Stimulated activated CD8-positive, alpha-beta memory T cell treated with anti-CD3 and anti-CD28 coated beads, Interleukin-4, amount 100 ng/mL, for 48 hours (primary cell): ENCODE results near the gene SLC25A23.
"Not testable (repeated sequence)": the region's sequence is repeated elsewhere in the genome, so short reads cannot be mapped to it uniquely, and the experiment has no call there.

Source experiments
- DNase-seq: peaks from one replicate; pipeline ENCODE4 v3.0.0-alpha.2; 2020

Gene SLC25A23

DNA sequence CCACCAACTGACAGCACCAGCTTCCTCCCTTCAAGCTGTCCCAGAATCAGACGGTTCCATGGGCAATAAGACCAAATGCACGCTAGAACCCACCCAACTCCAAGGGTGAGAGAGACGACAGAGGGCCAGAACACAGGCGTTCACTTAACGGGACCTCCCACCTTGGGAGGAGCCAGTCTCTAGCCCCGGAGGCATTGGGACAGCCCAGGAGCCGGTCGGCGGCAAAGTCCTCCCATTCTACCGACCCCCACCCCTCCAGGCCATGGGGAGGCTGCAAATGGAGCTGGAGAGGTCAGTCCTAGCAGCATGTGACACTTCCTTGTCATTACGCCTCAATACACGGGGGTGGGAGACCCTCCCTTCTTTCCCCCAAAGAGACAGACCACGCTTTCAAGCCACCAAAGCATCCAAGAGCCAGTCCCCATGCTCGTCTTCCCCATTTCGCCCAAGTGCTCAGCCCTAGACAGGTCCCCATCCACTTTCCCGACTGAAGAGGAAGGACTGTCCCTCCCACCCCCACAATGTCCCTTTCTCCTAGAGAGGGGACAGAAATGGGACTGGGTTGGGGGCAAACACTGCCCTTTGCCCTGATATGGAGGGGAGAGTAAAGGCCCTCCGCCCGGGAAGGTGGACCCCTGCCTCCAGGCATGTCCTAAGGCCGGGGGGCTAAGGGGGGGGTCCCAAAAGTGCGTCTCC, 35.9 kb downstream of the SLC25A23 start:
- peak; percentile 65 for DNase-seq

DNA sequence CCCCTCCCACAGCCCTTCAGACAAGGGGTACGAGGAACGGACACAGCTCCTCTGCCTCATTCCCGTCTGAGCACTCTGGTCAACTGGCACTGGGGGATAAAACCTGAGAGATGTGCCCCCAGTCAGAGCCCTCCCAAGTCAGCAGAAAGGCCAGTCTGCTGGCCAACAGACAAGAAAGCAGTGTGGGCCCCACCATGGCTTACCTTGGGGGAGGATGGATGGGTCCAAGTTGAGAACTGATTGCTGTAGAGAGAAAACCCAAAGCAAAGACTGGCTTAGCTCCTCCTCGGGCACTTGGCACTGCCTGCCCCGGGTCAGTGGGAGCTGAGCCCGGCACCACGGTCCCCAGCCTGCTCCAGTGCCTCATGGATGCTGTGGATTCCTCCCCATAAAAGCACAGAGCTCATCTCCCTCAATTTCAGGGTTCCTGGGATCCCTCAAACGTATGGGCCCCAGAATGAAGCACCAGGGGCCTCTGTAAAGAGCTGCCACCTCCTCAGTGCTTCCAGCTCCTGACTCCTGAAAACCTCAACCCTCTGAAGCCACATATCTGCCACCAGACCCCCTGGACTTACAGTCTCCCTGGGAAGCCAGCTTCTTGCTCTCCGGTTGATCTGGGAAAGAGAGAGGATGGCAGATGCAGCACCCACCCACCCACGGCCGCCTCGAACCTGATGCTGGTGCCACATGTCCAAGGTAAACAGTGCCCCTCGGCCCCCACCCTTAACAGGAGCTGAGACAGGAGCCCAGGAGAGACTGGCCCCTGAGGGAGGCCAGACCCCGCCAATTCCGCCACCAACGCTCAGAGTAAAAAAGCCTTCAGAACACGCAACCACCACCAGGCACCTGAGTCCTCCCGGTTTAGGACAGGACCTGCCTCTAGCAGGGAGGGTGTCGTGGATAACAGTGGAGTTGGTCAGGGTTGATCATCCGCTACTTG, 38.2 kb downstream of the SLC25A23 start:
- no peak for DNase-seq

DNA sequence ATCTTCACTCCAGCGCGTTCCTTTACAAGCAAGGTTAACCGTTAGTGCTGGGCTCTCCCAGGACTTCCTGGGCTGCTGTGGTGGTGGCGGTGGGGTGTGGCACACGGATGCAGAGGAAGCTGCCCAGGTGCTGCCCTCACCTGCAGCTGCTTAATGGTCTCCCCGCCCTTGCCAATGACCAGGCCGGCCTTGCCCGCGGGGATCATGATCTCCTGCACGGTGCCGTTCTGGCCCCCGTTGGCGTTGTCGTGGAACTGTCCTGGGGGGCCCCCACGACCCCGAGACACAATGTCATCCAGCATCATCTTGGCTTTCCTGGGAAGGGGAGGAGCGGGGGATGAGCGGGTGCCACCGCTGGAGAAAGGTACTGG, 41.0 kb downstream of the SLC25A23 start:
- DNase-seq: no peak

DNA sequence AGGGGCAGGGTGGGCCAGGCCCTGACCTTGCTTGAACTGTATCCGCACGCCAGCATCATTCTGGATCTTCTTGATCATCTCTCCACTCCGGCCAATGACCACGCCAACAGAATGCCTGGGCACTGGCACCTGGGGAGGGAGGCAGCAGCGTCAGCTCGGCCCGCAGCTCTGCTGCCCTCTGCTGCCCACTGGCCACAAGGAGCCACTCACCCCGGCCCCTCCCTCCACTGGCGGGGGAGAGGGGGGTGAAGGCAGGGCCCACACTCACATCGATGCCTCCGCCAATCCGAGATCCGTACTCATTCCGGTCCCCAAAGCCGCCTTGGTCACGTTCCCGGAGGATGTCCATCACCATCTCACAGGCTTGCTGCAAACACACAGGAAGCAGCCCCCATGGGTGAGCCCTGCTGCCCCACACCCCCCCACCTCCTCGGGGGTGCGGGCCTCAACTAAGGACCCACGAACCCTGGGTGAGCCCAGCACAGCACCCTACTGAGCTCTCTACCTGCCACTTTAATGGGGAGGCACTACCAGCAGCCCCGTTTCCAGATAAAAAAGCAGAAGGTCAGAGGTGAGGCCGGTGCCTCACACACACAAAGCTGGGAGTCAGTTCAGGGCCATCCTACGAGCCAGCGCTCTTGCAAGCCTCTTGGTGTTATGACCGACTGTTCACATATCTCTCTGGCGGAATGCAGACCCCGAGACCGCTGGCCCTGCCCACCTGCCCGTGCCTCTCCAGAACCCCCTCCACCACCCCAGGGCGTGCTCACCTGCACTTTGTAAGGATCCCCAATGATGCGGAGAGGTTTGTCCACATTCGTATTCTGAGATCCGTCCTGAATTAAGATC, 41.7 kb downstream of the SLC25A23 start:
- no peak for DNase-seq

DNA sequence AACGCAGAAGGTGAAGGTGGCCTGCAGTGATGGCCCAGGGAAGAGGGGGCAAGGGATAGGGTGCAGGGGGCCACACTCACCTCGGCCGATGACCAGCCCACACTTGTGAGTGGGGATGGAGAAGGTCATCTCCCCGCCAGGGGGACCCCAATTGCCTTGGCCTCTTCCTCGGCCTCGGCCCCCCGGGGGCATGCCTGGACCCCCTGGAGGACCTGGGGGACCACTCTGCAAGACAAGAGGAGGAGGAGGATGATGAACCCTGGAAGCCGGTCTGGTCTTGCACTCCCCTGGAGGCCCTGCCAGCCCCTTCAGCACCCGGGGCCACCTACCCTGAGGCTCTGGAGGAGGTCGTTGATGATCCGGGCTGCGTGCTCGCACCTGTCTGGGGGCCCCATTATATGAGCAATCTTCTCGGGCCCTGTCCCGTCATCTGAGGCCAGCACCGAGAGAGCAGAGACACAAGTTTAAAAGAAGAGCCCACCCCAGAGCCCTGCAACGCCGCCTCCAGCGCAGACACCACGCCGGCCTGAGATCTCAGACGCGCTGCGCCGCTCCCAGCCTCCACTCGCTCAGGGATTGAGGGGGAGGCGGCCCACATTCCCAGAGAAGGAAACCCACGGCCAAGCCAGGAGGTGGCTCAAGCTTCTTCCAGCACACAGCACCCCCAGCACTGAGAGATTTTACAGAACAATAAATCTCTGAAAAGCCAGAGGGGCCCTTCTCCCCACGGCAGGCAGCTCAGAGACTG, 42.8 kb downstream of the SLC25A23 start:
- no peak for DNase-seq

DNA sequence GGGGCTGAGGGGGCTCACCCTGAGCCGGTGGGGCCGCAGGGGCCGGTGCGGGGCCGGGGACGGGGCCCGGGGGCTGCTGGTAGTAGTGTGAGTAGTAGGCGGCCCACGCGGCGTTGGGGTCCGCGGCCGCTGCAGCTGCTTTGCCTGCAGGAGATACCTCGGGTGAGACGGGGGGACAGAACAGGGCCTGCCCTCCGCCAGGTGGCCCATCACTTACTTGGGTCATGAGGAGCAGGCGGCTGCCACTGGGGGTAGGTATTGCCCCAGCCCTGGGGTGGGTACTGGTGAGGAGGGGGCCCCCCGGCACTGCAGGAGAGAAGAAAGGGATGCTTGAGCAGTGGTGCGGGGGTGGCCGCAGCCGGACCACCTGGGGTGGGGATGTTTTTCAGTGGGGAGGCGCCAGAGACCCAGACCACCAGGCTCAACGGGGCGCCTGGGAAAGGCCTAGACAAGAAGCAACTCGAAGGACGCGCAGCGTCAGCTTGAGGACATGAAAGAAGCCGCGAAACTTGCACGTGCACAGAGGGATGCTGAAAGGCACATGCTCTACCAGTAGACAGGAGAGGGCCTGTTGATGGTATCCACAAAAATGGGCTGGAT, 43.9 kb downstream of the SLC25A23 start:
- DNase-seq: no peak

DNA sequence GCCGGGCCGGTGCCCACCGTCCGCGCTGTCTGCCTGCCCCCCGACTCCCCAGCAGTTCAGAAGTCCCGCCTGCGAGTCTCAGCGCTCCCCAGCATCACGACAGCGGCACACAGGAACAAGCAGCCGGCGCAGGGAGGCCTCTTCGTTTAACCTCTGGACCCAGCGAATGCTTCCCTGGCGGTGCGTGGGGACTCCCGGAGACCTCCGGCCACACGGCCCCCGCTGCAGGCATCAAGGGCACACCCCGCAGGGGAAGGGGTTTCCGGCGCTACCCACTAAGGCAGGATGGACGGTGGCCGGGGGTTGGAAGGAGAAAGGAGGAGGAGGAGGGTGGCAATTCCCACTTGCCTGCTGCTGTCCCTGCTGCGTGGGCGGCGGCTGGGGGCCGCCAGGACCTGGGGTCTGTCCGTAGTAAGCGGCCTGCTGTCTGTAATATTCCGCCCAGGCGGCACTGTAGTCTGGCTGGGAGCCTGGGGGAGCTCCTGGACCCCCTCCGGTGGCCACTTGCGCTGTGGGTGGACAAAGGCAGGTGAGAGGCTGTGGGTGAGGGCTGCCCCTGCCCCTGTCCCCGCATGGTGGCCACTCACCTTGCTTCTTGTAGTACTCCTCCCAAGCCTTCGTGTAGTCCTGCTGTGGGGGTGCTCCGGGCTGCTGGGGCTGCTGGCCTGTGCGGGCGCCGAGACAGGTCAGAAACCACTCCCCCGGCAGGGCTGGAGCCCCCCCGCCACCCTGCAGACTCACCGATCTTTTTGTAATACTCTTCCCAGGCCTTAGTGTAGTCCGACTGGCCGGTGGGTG, 44.6 kb downstream of the SLC25A23 start:
- DNase-seq: no peak

DNA sequence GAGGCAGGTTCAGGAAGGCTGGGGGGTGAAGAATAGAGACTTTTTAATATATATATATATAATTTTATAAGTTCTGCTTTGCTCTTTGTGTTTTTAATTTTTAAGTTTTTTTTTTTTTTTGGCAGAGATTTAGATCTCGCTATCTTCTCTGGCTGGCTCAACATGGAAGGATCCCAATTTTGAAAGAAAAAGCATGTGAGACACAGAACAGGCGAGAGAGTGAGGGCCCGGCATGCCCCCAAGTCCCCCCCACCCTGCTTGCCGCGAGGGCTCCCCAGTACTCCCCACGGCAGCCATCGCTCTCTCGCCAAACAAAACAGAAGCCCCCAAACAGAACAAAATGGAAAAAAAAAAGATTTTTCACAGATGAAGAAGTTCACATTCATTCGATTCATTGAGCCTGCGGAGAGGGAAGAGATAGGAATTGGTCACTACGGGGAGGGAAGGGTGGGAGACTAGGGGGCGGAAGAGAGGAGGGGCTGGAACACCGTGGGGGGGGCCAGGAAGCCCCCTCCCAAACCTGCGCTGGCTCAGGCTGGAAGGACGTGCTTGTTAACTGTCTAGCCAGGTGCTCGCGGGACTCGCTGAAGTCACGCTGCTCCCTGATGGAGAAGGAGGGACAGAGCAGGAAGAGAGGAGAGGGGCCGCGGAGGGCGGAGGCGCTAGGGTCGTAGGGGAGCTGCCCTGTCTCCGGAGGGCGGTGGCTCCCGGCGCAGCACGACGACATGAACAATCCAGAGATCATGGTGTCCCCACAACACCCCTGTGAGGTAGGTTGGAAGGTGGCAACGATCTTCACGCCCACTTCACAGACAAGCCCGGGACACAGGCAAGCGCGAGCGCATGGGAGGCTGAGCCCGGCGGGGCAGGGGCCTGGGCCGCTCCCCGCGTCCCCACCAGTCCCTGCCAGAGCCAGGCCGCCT, 45.6 kb downstream of the SLC25A23 start:
- DNase-seq: no peak

DNA sequence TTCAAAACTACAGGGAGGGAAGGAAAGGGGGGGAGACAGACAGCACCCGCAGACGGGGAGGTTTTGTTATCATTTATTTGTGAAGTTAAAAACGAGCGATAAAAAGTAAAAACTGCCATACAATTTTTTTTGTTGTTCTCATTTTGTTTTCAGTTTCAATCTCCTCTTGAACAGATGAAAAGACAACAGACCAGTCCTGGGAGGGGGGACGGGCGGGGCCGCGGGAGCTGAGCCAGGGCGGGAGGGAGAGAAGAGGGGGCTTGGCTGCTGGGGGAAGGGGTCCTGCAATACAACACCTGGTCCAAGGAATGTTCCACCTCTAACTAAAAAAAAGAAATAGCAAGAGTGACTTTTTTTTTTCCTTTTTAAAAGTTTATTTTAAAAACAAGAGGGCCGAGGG, 46.3 kb downstream of the SLC25A23 start:
- DNase-seq: no peak

DNA sequence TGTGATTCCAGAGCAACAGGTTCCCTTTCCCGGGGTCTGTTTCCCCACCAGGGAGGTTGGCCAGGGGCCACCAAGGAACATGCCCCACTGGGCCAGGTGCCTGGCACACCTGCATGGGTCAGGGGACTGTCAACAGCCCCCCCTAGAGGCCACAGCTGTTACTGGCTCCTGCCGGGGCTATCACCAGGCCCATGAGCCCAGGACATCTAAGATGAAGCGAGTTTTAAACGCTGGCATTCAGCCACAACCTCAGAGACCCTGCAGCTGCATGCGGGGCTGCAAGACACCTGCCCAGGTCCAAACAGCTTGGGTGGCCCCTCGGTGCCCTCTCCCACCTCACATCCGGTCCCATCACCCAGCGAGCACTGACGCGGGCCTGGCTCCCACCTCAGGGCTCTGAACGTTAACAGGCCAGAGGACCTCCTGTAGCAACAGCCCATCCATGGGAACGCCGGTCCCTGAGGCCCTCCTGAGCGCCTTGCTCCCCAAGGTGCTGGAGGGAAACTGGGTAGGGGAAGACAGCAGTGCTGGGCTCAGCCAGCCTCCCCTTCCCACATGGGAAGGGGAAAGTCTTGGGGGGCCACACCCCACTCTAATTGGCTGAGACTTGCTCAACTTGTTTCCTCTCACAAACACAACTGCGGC, 47.0 kb downstream of the SLC25A23 start:
- DNase-seq: peak; percentile 77

DNA sequence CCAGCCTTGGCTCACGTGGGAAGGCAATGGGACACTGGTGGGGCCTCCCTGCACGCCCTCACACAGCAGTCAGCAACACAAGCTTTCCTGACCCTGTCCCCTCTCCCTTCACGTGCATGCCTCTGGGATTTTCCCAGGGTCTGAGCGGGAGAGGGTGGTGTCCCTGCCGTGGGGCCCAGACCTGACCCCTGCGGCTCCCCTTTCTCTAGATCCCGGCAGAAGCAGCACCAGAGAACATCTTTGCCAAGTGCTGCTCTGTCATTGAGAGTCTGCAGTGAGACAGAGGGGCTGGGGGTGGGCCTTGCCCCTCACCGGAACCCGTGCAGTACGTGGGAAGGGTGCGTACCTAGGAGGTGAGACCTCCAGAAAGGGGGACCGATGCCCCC, 47.5 kb downstream of the SLC25A23 start:
- no peak for DNase-seq

DNA sequence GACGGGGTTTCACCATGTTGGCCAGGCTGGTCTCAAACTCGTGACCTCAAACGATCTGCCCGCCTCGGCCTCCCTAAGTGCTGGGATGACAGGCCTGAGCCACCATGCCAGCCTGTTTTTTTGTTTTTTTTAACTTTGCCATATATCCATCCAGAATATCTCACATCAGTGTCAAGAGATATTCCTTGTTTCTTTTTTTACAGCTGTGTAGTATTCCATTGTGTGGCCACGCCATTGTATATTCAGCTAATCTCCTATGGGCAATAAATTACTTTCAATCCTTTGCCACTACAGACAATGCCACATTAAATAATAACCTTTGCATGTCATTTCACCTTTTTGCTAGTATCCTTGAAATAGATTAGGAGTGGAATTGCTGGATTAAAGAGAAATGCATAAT, 50.2 kb downstream of the SLC25A23 start:
- DNase-seq: no peak

DNA sequence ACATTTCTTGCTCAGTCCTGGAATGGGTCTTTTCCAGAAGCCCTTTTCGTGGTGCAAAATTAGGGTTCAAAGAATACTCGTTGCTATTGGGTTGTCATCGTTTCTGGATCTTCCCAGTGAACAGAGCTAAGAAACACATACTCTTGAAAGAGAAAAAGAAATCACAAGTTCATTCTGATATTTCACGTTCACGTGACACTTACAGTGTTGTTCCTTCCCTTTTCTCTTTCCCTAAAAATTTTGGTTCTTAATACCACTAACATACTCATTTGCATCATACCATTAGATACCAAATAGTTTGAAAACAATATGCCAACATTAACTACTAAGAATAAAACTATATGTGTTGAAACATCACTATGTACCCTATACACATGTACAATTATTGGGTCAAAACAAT, 53.2 kb downstream of the SLC25A23 start:
- no peak for DNase-seq

DNA sequence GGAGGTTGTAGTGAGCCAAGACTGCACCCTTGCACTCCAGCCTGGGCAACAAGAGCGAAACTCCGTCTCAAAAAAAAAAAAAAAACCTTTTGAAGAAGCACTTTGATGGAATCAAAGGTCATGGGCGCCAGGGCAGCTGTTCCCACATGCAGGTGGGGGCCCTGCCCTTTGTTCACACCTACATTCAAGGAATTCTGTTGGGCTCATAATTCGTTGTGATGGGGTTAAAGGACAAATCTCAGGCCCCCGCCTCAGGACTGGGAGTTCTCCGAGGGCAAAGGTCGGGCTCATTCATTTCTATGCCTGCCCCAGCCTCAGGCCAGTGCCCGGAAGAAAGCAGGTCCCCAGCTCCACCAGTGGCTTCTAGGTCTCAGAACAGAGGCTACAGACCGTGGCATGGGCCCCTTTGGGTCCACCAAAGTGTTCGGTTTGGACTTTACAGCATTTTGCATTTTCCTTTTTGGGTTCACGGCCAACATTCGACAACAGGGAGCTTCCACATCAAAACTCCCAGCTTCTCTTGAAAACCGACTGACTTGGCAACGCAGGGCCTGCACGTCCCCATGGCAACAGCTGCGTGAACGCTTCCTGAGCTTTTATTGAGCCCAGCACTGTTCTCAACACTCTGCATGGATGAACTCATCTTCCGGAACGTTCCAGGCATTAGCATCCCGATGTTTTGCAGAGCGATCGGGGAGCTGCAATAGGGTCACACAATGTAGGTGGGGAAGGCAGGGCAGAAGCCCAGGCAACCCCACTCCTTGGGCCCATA, 56.6 kb downstream of the SLC25A23 start:
- no peak for DNase-seq

DNA sequence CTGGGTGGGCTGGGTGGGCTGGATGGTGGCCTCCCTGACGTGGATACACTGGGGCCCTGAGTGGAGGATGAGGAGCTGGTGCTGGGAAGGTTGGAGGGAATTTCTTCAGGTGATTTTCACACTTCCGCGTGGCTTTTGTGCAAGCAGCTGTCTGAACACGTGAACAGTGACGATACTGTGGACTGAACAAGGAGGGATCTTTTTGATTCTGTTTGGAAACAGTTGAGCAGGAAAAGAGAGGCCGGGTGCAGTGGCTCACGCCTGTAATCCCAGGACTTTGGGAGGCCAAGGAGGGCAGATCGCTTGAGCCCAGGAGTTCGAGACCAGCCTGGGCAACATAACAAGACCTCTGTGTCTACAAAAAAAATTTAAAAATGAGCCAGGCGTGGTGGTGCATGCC, 57.5 kb downstream of the SLC25A23 start:
- no peak for DNase-seq

DNA sequence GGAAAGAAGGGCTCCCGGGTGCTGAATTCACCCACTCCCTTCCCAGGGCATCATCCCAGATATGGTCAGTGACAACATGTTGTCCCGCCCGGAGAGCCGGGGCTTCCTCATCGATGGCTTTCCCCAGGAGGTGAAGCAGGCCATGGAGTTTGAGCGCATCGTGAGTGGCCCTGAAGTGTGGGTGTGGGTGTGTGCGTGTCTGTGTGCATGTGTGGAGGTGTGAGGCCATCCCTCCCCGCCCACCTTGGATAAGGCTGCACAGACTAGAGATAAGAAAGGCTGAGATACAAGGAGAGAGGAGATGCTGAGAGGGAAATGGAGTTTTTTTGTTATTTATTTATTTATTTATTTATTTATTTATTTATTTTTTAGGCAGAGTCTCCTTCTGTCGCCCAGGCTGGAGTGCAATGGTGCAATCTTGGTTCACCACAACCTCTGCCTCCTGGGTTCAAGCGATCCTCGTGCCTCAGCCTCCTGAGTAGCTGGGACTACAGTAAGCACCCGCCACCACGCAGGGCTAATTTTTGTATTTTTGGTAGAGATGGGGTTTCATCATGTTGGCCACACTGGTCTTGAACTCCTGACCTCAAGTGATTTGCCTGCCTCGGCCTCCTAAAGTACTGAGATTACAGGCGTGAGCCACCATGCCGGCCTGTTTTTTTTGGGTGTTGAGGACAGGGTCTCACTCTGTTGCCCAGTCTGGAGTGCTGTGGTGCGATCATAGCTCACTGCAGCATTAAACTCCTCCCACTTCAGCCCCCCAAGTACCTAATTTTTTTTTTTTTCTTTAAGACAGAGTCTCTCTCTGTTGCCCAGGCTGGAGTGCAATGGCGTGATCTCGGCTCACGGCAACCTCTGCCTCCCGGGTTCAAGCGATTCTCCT, 59.3 kb downstream of the SLC25A23 start:
- DNase-seq: not testable (repeated sequence)

DNA sequence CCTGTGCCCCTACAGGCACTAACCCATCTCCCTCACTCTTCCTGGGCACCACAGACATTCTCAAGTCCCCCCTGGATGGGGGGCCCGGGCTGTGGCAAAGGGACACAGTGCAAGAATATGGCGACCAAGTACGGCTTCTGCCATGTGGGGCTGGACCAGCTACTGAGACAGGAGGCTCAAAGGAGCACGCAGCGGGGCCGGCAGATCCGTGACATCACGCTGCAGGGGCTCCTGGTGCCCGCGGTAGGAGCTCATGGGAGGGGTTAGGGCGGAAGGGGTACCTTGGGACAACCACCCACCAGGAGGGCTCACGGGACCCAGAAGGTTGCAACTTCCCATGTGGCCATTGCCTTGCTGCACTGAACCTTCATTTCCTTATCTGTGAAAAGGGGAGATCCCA, 63.3 kb downstream of the SLC25A23 start:
- no peak for DNase-seq

DNA sequence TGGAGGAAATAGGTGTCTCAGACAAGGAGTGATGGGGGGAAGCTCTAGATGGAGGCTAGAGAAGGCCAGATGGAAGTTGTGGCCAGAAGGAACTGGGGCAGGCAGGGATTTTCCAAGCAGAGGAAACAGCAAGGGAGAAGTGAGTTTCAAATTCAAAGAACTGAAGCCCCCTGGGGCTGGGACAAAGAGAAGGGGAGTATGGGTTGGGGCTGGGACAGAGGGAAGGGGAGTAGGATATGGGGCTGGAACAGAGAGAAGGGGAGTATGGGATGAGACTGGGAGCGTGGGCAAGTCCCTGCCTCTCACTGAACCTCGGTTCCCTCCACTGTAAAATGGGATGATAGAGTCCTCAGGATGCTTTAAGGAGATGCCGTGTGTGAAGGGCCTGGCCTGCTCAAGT, 64.8 kb downstream of the SLC25A23 start:
- DNase-seq: no peak
